ENCODE data around the gene TEPSIN.

TEPSIN gene

GRCh38 chr17:81179861-81180260, 59.0 kb downstream of the TEPSIN start:
- no peak overlapping the region for H3K4me3 ChIP-seq (replicated peaks; ENCODE audit: low read depth, low read length)
- TF ChIP-seq CTCF (IDR thresholded peaks at IDR 0.05; ENCODE audit: low read depth, low read length, missing control alignments) = no peak
- no peak for DNase-seq (ENCODE audit: extremely low read depth, low read depth)

GRCh38 chr17:81179220-81179619, 59.6 kb downstream of the TEPSIN start:
- no peak overlapping the region for H3K4me3 ChIP-seq (replicated peaks; ENCODE audit: low read depth, low read length)
- TF ChIP-seq CTCF (IDR thresholded peaks at IDR 0.05; ENCODE audit: low read depth, low read length, missing control alignments) = no peak
- no peak for DNase-seq (ENCODE audit: extremely low read depth, low read depth)
